OCI-LY1 (cell line): ENCODE results near the gene RANBP3L.

Experiments
- EZH2 ChIP-seq: fragments of 200-600 bp; sonication (generic), shearing (Covaris generic); IDR thresholded peaks from 2 replicates; pipeline ENCODE4 v1.8.0; 2017; ENCODE audit warnings: borderline replicate concordance, mixed run types, mild to moderate bottlenecking, antibody characterized with exemption, low read length, moderate library complexity, mixed read lengths
- TF ChIP-seq, protein P1 (sequence below): fragments of 200-600 bp; sonication (generic), shearing (Covaris generic); IDR thresholded peaks from 2 replicates; pipeline ENCODE4 v1.5.1; 2017; ENCODE audit warnings: mild to moderate bottlenecking, antibody characterized with exemption, low read length, moderate library complexity, mixed read lengths

DNA sequence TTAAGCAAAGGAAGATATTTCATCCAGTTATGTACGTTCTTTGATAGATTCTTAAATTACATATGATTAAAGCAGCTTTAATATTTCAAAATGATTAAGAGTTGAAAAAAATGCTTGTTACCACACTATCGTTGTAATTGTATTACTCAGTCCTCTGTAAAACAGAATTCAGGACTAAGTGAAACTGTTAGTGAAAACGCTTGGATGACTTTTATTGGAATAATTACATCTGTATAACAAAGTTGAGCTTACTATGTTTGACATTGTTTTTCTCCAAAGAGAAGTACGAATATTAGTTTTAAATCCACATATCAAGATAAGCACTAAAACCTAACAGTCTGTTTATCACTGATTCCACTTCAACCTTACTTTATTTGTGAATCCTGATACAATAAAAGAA is 51.3 kb downstream of the RANBP3L start:
- TF ChIP-seq, protein P1, sequence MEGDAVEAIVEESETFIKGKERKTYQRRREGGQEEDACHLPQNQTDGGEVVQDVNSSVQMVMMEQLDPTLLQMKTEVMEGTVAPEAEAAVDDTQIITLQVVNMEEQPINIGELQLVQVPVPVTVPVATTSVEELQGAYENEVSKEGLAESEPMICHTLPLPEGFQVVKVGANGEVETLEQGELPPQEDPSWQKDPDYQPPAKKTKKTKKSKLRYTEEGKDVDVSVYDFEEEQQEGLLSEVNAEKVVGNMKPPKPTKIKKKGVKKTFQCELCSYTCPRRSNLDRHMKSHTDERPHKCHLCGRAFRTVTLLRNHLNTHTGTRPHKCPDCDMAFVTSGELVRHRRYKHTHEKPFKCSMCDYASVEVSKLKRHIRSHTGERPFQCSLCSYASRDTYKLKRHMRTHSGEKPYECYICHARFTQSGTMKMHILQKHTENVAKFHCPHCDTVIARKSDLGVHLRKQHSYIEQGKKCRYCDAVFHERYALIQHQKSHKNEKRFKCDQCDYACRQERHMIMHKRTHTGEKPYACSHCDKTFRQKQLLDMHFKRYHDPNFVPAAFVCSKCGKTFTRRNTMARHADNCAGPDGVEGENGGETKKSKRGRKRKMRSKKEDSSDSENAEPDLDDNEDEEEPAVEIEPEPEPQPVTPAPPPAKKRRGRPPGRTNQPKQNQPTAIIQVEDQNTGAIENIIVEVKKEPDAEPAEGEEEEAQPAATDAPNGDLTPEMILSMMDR, result no peak
- no peak for TF ChIP-seq EZH2
